ENCODE results near the gene PCDHGA2. TPM values are rescaled to one million over a fixed set of nuclear protein-coding genes. Genes with fewer than 3 reads are reported as not detected.
"Not testable (repeated sequence)": the region's sequence is repeated elsewhere in the genome, so short reads cannot be mapped to it uniquely, and the experiment has no call there.

Gene PCDHGA2
- total RNA-seq, 1 donor from 2014 or later = 6.2 TPM

DNA sequence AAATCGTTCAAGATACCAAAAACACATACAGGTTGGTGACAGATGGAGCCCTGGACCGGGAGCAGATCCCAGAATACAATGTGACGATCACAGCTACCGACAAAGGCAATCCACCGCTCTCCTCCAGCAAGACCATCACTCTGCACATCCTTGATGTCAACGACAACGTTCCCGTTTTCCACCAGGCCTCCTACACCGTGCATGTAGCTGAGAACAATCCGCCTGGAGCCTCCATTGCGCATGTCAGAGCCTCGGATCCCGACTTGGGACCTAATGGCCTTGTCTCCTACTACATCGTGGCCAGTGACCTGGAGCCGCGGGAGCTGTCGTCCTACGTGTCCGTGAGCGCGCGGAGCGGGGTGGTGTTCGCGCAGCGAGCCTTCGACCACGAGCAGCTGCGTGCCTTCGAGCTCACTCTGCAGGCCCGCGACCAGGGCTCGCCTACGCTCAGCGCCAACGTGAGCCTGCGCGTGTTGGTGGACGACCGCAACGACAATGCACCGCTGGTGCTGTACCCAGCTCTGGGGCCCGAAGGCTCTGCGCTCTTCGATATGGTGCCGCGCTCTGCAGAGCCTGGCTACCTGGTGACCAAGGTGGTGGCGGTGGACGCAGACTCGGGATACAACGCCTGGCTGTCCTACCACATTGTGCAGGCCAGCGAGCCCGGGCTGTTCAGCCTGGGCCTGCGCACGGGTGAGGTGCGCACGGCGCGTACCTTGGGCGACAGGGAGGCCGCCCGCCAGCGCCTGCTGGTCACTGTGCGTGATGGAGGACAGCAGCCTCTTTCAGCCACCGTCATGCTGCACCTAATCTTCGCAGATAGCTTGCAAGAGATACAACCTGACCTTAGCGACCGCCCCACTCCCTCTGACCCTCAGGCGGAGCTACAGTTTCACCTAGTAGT lies 33.3 kb downstream of the PCDHGA2 start:
- ATAC-seq (peak; percentile 34), DNase-seq (ENCODE audit: missing footprints) (no peak)
- intact Hi-C loops (cut with DNase I) = loop anchor here (5.0 kb wide), 1 partner anchor 40 kb away; the partner anchor contains the start of gene PCDHGA10

DNA sequence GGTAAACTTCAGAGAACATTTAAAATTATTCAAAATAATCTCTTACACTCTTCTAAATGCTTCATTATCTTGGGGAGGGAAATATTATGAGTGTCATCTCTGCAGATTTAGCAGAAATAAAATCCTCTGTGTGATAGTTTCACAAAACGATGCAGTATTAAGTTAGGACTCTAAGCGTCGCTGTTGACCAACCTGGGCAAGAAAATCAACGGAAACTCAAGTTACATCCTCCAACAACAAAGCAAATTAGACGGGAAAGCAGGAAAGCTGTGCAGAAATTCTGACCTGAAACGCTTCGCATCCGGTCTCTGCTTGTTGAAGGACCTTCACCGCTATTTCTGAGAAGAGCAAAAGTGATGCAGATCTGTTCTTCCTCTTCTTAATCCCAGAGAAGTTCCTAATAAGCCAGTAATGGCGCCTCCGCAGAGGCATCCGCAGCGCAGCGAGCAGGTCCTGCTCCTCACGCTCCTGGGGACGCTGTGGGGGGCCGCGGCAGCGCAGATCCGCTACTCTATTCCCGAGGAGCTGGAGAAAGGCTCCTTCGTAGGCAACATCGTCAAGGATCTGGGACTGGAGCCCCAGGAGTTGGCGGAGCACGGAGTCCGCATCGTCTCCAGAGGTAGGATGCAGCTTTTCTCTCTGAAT lies 35.2 kb downstream of the PCDHGA2 start, which contains the start of gene PCDHGA6:
Gene PCDHGA6, plus strand, starts transcription at position 219 of the 645 bp plus-strand sequence. Its CDS starts 193 bp downstream, at position 412.
- intact Hi-C loops (cut with DNase I) = loop anchor here (5.0 kb wide), 1 partner anchor 39 kb away; the partner anchor contains the start of gene PCDHGA10
- ATAC-seq (no peak), DNase-seq (ENCODE audit: missing footprints) (no peak)

DNA sequence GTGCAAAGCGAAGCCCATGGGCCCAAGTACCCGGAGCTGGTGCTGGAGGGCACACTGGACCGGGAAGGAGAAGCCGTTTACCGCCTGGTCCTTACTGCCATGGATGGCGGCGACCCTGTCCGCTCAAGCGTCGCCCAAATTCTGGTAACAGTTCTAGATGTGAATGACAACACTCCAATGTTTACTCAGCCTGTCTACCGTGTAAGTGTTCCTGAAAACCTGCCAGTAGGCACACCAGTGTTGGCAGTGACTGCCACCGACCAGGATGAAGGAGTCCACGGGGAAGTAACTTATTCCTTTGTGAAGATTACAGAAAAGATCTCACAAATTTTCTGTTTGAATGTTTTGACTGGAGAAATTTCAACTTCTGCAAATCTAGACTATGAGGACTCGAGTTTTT lies 36.1 kb downstream of the PCDHGA2 start:
- DNase-seq (ENCODE audit: missing footprints) (no peak), ATAC-seq (peak; percentile 26)
- intact Hi-C loops (cut with DNase I) = loop anchor here (1.0 to 5.0 kb wide), 2 partner anchors 21 to 38 kb away; partner anchors contain the start of gene PCDHGA10

DNA sequence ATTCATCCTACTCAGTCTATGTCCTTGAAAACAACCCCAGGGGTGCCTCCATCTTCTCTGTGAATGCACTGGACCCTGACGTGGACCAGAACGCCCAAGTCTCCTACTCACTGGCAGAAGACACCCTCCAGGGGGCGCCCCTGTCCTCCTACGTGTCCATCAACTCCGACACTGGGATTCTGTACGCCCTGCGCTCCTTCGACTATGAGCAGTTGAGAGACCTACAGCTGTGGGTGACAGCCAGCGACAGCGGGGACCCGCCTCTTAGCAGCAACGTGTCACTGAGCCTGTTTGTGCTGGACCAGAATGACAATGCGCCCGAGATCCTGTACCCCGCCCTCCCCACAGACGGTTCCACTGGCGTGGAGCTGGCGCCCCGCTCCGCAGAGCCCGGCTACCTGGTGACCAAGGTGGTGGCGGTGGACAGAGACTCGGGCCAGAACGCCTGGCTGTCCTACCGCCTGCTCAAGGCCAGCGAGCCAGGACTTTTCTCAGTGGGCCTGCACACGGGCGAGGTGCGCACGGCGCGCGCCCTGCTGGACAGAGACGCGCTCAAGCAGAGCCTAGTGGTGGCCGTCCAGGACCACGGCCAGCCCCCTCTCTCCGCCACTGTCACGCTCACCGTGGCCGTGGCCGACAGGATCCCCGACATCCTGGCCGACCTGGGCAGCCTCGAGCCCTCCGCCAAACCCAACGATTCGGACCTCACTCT lies 37.0 kb downstream of the PCDHGA2 start:
- not testable (repeated sequence) for DNase-seq (ENCODE audit: missing footprints)
- intact Hi-C loops (cut with DNase I) = loop anchor here (1.0 kb wide), 1 partner anchor 20 kb away; no protein-coding TSS in a partner anchor
- peak; percentile 26 for ATAC-seq

DNA sequence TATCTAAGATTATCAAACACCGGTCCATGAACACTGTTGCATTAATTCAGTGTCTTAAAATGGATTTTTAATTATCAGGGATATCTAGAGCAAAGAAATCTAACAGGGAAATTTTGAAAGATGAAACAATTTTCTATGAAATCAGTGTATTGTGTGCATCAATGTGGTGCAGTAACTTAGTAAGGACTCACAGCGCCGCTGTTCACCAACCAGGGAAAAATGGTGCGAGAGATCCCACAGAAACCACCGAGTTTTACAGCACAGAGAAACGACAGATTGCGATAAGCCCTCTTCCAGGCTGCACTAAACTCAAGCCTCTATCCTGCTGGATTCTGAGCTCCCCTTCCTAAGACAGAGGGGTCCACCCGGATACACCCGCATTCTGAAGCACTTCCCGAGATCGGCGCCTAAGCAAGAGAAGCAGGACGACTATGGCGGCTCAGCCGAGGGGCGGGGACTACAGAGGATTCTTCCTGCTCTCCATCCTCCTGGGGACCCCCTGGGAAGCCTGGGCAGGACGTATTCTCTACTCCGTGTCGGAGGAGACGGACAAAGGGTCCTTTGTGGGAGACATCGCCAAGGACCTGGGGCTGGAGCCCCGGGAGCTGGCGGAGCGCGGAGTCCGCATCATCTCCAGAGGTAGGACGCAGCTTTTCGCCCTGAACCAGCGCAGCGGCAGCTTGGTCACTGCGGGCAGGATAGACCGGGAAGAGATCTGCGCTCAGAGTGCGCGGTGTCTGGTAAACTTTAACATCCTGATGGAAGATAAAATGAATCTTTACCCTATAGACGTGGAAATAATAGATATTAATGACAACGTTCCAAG lies 44.1 kb downstream of the PCDHGA2 start, which contains the start of gene PCDHGA7:
Gene PCDHGA7, plus strand, starts transcription at position 274 of the 826 bp plus-strand sequence. Its CDS starts 158 bp downstream, at position 432.
- no peak for ATAC-seq
- DNase-seq (ENCODE audit: missing footprints) = no peak
- intact Hi-C loops (cut with DNase I) = no loop called here

DNA sequence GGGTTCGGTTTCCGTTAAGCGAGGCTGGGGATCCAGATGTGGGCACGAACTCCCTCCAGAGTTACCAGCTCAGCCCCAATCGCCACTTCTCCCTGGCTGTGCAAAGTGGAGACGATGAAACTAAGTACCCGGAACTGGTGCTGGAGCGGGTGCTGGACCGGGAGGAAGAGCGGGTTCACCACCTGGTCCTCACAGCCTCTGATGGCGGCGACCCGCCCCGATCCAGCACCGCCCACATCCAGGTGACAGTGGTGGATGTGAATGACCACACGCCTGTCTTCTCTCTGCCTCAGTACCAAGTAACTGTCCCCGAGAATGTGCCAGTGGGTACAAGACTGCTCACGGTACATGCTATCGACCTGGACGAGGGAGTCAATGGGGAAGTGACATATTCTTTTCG lies 44.8 kb downstream of the PCDHGA2 start:
- DNase-seq (ENCODE audit: missing footprints) (no peak), ATAC-seq (no peak)
- intact Hi-C loops (cut with DNase I) = no loop called here

DNA sequence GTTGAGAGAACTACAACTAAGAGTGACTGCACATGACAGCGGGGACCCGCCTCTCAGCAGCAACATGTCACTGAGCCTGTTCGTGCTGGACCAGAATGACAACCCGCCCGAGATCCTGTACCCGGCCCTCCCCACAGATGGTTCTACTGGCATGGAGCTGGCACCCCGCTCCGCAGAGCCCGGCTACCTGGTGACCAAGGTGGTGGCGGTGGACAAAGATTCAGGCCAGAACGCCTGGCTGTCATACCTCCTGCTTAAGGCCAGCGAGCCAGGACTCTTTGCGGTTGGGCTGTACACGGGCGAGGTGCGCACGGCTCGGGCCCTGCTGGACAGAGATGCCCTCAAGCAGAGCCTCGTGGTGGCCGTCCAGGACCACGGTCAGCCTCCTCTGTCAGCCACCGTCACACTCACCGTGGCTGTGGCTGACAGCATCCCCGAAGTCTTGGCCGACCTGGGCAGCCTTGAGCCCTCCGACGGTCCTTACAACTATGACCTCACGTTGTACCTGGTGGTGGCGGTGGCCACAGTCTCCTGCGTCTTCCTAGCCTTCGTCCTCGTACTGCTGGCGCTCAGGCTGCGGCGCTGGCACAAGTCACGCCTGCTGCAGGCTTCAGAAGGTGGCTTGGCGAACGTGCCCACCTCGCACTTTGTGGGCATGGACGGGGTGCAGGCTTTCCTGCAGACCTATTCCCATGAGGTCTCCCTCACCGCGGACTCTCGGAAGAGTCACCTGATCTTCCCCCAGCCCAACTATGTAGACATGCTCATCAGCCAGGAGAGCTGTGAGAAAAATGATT lies 46.1 kb downstream of the PCDHGA2 start:
- intact Hi-C loops (cut with DNase I) = no loop called here
- DNase-seq (ENCODE audit: missing footprints) (peak; percentile 62), ATAC-seq (no peak)

DNA sequence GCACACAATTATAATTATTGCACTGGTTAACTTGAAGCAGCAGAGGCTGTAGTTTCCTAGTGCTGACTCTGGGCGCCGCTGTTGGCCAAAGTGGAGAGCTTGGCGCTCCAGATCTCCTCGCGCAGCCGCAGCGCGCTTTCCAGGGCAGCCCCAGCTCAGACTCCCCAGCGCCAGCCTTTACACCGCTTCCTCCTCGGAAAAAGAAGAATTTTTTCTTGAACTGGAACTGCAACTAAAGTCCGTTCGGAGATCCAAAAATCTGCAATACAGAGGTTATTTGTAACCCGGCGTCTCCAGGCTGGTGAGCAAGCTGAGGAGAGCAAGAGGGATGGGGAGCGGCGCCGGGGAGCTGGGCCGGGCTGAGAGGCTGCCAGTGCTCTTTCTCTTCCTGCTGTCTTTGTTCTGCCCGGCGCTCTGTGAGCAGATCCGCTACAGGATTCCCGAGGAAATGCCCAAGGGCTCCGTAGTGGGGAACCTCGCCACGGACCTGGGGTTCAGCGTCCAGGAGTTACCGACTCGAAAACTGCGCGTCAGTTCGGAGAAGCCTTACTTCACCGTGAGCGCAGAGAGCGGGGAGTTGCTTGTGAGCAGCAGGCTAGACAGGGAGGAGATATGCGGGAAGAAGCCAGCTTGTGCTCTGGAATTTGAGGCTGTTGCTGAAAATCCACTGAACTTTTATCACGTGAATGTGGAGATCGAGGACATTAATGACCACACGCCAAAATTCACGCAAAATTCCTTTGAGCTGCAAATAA lies 49.2 kb downstream of the PCDHGA2 start, which contains the start of gene PCDHGB4:
Gene PCDHGB4, plus strand, starts transcription at position 142 of the 755 bp plus-strand sequence. Its CDS starts 187 bp downstream, at position 329.
- DNase-seq (ENCODE audit: missing footprints) (peak; percentile 57), ATAC-seq (peak; percentile 84)
- intact Hi-C loops (cut with DNase I) = not testable (repeated sequence)

DNA sequence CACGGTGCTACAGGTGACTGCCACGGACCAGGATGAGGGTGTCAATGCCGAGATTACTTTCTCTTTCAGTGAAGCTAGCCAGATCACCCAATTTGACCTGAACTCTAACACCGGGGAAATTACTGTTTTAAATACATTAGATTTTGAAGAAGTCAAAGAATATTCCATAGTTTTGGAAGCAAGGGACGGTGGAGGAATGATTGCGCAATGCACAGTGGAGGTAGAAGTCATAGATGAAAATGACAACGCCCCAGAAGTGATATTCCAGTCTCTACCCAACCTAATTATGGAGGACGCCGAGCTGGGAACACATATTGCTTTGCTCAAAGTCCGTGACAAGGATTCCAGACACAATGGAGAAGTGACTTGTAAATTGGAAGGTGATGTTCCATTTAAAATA lies 50.1 kb downstream of the PCDHGA2 start:
- DNase-seq (ENCODE audit: missing footprints) (no peak), ATAC-seq (no peak)
- intact Hi-C loops (cut with DNase I) = no loop called here

DNA sequence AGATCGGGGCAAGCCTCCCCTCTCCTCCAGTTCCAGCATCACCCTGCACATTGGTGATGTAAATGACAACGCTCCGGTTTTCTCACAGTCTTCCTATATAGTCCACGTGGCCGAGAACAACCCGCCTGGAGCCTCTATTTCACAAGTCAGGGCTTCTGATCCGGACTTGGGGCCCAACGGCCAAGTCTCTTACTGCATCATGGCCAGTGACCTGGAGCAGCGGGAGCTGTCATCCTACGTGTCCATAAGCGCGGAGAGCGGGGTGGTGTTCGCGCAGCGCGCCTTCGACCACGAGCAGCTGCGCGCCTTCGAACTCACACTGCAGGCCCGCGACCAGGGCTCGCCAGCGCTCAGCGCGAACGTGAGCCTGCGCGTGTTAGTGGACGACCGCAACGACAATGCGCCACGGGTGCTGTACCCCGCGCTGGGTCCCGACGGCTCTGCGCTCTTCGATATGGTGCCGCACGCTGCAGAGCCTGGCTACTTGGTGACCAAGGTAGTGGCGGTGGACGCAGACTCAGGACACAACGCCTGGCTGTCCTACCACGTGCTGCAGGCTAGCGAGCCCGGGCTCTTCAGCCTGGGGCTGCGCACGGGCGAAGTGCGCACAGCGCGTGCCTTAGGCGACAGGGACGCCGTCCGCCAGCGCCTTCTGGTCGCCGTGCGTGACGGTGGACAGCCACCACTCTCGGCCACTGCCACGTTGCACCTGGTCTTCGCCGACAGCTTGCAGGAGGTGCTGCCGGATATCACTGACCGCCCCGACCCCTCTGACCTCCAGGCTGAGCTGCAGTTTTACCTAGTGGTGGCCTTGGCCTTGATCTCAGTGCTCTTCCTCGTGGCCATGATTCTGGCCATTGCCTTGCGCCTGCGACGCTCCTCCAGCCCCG lies 50.8 kb downstream of the PCDHGA2 start:
- intact Hi-C loops (cut with DNase I) = no loop called here

DNA sequence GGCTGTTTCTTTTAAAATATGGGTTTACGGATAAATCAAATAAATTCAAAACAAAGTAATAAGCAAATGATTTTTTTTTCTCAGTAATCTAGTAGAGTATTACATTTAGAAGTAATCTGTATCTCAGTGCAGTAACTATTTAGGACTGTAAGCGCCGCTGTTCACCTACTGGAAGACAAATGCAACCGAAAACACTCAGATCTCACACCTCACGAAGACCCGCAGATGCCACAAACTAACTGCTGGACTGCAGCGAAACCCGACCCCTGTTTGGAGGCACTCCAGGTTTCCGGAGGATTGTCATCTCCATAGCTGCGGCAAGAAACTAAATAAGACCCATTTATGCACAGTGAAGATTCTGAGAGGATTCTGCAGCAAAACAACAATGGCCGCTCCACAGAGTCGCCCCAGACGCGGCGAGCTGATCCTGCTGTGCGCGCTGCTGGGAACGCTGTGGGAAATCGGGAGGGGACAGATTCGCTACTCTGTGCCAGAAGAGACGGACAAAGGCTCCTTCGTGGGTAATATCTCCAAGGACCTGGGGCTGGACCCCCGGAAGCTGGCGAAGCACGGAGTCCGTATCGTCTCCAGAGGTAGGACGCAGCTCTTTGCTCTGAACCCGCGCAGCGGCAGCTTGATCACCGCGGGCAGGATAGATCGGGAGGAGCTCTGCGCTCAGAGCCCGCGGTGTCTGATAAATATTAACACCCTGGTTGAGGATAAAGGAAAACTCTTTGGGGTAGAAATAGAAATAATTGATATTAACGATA lies 54.1 kb downstream of the PCDHGA2 start, which contains the start of gene PCDHGA8:
Gene PCDHGA8, plus strand, starts transcription at position 205 of the 770 bp plus-strand sequence. Its CDS starts 181 bp downstream, at position 386.
- intact Hi-C loops (cut with DNase I) = no loop called here
- DNase-seq (ENCODE audit: missing footprints) = peak; percentile 54
- ATAC-seq = no peak

More for the DNA sequence above, 50.8 kb downstream of the PCDHGA2 start:
- DNase-seq (ENCODE audit: missing footprints) (no peak), ATAC-seq (no peak)

Measured in Right ventricle myocardium inferior (tissue), 1 donor.